OCI-LY7 (cell line): ENCODE data around the gene AMBN. TPM values are rescaled to one million over a fixed set of nuclear protein-coding genes. Genes with fewer than 3 reads are reported as not detected.
A peak's percentile ranks its signal among the peaks of the same experiment; 100 is the strongest.

Experiments used
- Bru-seq: library from RNA; stranded (reverse); fragments of 400-500 nt; gene quantifications from one replicate; lab custom pipeline; 2021; lab: Mats Ljungman, UMichigan
- BruChase-seq, 2 experiments: library from RNA; stranded (reverse); fragments of 400-500 nt; gene quantifications; one replicate each; lab custom pipeline; 2021; lab: Mats Ljungman, UMichigan
- BruUV-seq: library from RNA; stranded (reverse); fragments of 400-500 nt; replicated peaks from 2 replicates; lab custom pipeline; 2021; lab: Mats Ljungman, UMichigan
- CTCF ChIA-PET: fragments of 300-600 bp; sonication (Branson Sonifier 250); formaldehyde crosslinking; loops from one replicate; lab custom pipeline; 2022; ENCODE audit warnings: antibody characterized with exemption; ENCODE audit not compliant: unreplicated experiment; lab: Charles Lee
- POLR2A ChIA-PET: fragments of 300-600 bp; sonication (Branson Sonifier 250); formaldehyde crosslinking; loops from one replicate; lab custom pipeline; 2022; ENCODE audit warnings: antibody characterized with exemption; lab: Charles Lee
- DNase-seq: peaks from one replicate; pipeline ENCODE4 v3.0.0-alpha.2; 2015; ENCODE audit warnings: low spot score
- H2AFZ ChIP-seq: fragments of 200-600 bp; sonication (generic), shearing (Covaris generic); 2 replicates; pipeline ENCODE4 v1.6.1; 2014; ENCODE audit warnings: mild to moderate bottlenecking, antibody characterized with exemption, low read length, moderate library complexity
- H3K27ac ChIP-seq: fragments of 200-600 bp; sonication (generic); 2 replicates; pipeline ENCODE4 v1.5.1; 2014; ENCODE audit warnings: mixed run types, low read depth, mild to moderate bottlenecking, moderate library complexity, low read length, inconsistent platforms; ENCODE audit not compliant: poor library complexity, severe bottlenecking
- H3K36me3 ChIP-seq: fragments of 200-600 bp; sonication (generic); 2 replicates; pipeline ENCODE4 v1.6.1; 2014; ENCODE audit warnings: mild to moderate bottlenecking, antibody characterized with exemption, low read length, moderate library complexity, mixed read lengths; ENCODE audit not compliant: insufficient read depth
- H3K4me1 ChIP-seq: fragments of 200-600 bp; sonication (generic); 2 replicates; pipeline ENCODE4 v1.5.1; 2014; ENCODE audit warnings: mild to moderate bottlenecking, low read length; ENCODE audit not compliant: insufficient read depth, poor library complexity, severe bottlenecking
- H3K4me2 ChIP-seq: fragments of 200-600 bp; sonication (generic); 2 replicates; pipeline ENCODE4 v1.6.1; 2014; ENCODE audit warnings: mild to moderate bottlenecking, low read length
- H3K4me3 ChIP-seq: fragments of 200-600 bp; sonication (generic); 2 replicates; pipeline ENCODE4 v1.5.1; 2014; ENCODE audit warnings: mild to moderate bottlenecking, low read depth, low read length; ENCODE audit not compliant: poor library complexity, severe bottlenecking
- H3K79me2 ChIP-seq: fragments of 200-600 bp; sonication (generic); 2 replicates; pipeline ENCODE4 v1.6.1; 2016; ENCODE audit warnings: low read depth, mild to moderate bottlenecking, low read length, moderate library complexity, mixed read lengths; ENCODE audit not compliant: insufficient read depth
- H3K9me2 ChIP-seq: fragments of 200-600 bp; sonication (generic); 2 replicates; pipeline ENCODE4 v1.6.1; 2016; ENCODE audit warnings: mild to moderate bottlenecking, low read length, mixed read lengths; ENCODE audit not compliant: insufficient read depth
- H3K9me3 ChIP-seq: fragments of 200-600 bp; sonication (generic); 2 replicates; pipeline ENCODE4 v1.6.1; 2014; ENCODE audit warnings: mild to moderate bottlenecking, mixed run types, low read length, mixed read lengths
- H4K20me1 ChIP-seq: fragments of 200-600 bp; sonication (generic); 2 replicates; pipeline ENCODE4 v1.6.1; 2014; ENCODE audit warnings: mild to moderate bottlenecking, antibody characterized with exemption, low read length, moderate library complexity, mixed read lengths; ENCODE audit not compliant: insufficient read depth
- CTCF ChIP-seq: fragments of 200-600 bp; sonication (generic); conservative IDR thresholded peaks from 2 replicates; pipeline ENCODE4 v1.5.1; 2014; ENCODE audit warnings: mild to moderate bottlenecking, antibody characterized with exemption, low read length, moderate library complexity, mixed read lengths
- EZH2phosphoT487 ChIP-seq: fragments of 200-600 bp; sonication (generic); IDR thresholded peaks from 2 replicates; pipeline ENCODE4 v1.6.1; 2018; ENCODE audit warnings: low read depth, borderline replicate concordance, mild to moderate bottlenecking, mixed run types, antibody characterized with exemption, low read length, moderate library complexity, mixed read lengths
- intact Hi-C: fragments of 100-400 bp; cut with micrococcal nuclease; formaldehyde crosslinking; loops from one replicate; pipeline ENCODE4 v1.10.0; 2022; ENCODE audit not compliant: unreplicated experiment
- long read RNA-seq: library from polyadenylated mRNA; stranded (forward); transcript quantifications from one replicate; pipeline ENCODE4 v2.0.0, GENCODE V29; 2022
- total RNA-seq, 2 experiments: library from RNA; depleted of rRNA in 1 of 2; stranded (reverse); fragments of >200 nt in 1 of 2; shearing (Covaris generic) in 1 of 2; gene quantifications; 2 replicates each; pipeline ENCODE4 v1.2.3, GENCODE V29; 2014 to 2022

The AMBN gene
- total RNA-seq (2014; rRNA removed; shearing (Covaris generic)) (not detected in 2 replicates), total RNA-seq (2022) (not detected in 2 replicates), Bru-seq, nascent RNA (not detected), BruChase-seq, experiment 1, labeled RNA remaining after a 6-hour chase (not detected), BruChase-seq, experiment 2, labeled RNA remaining after a 2-hour chase (percentile 7 among the genes with signal in this experiment)
- long read RNA-seq, result 0 reads

GRCh38 chr4:70591955-70592582 is at the start of gene AMBN:
AMBN (plus strand) TSS chr4:70592256; CDS start chr4:70592359, 103 bp downstream.
- Histone ChIP-seq H3K4me2 (no peak within 1 kb of the TSS), H2AFZ (no peak within 1 kb of the TSS), H4K20me1 (no peaks in the 10 kb centered on the region), H3K4me1 (peaks cover 13% of the 10 kb centered on the region), H3K9me2 (no peaks in the 10 kb centered on the region), H3K4me3 (no peak within 1 kb of the TSS), H3K9me3 (no peaks in the 10 kb centered on the region), H3K79me2 (no peaks in the 10 kb centered on the region), H3K27ac (no peak within 1 kb of the TSS), H3K36me3 (no peaks in the 10 kb centered on the region)
- intact Hi-C loops, result no loop called here
- TF ChIP-seq CTCF (no peak), EZH2phosphoT487 (no peak)
- no TSS peak for BruUV-seq
- POLR2A ChIA-PET, result interaction anchor here (0.5 to 1.5 kb wide), 5 partner anchors 10 to 469 kb away, joined by 3 to 6 read pairs (median 3); no protein-coding TSS in a partner anchor
- DNase-seq, result no peak
- CTCF ChIA-PET, result no interaction called here

GRCh38 chr4:70544279-70544868 is 47.7 kb upstream of the AMBN start:
- H3K36me3 ChIP-seq, result no peaks in the 10 kb centered on the region
- no peak overlapping the region for H3K4me2 ChIP-seq
- no peaks in the 10 kb centered on the region for H3K4me1 ChIP-seq
- POLR2A ChIA-PET, result no interaction called here
- CTCF ChIA-PET, result no interaction called here
- BruUV-seq, result no TSS peak
- intact Hi-C loops, result no loop called here
- H4K20me1 ChIP-seq, result no peaks in the 10 kb centered on the region
- no peaks in the 10 kb centered on the region for H3K9me2 ChIP-seq
- no peaks in the 10 kb centered on the region for H3K79me2 ChIP-seq
- peak; percentile 39 for DNase-seq
- peak; percentile 83 for TF ChIP-seq CTCF
- no peak for TF ChIP-seq EZH2phosphoT487
- no peaks in the 10 kb centered on the region for H3K9me3 ChIP-seq
- no peak overlapping the region for H3K4me3 ChIP-seq
- no peak overlapping the region for H3K27ac ChIP-seq
- H2AFZ ChIP-seq, result no peak overlapping the region
